HepG2 (cell line): Measurements from ENCODE around the gene NOTO. TPM values are rescaled to one million over a fixed set of nuclear protein-coding genes. Genes with fewer than 3 reads are reported as not detected.

Experiments
- E2F2 ChIP-seq: sonication (generic); formaldehyde crosslinking; IDR thresholded peaks from 2 replicates; pipeline ENCODE4 v1.4.0; 2020; ENCODE audit warnings: missing genetic modification reagents, borderline replicate concordance
- HMGXB4 ChIP-seq, 2 experiments: sonication (generic) in 1 of 2; formaldehyde crosslinking in 1 of 2; IDR thresholded peaks; 2 replicates each; pipeline versions ENCODE4 v1.4.0 to v1.6.1; 2018 to 2020; ENCODE audit warnings: missing genetic modification reagents in 2 of 2, borderline replicate concordance in 1 of 2, low read depth in 1 of 2, mild to moderate bottlenecking in 1 of 2, missing biosample characterization in 1 of 2
- MYC ChIP-seq: sonication (generic); formaldehyde crosslinking; IDR thresholded peaks from 2 replicates; pipeline ENCODE4 v1.9.0; 2021; ENCODE audit warnings: missing genetic modification reagents, borderline replicate concordance
- POGK ChIP-seq: sonication (generic); formaldehyde crosslinking; conservative IDR thresholded peaks from 2 replicates; pipeline ENCODE4 v1.8.0; 2022; ENCODE audit warnings: mild to moderate bottlenecking, moderate library complexity, missing genetic modification reagents
- SOX6 ChIP-seq, 2 experiments: fragments of 450-650 bp in 1 of 2; sonication (generic) in 1 of 2; formaldehyde crosslinking in 1 of 2; IDR thresholded peaks; 2 replicates each; pipeline versions ENCODE4 v1.4.0 to v1.6.1; 2017 to 2020; ENCODE audit warnings: antibody characterized with exemption in 1 of 2, mild to moderate bottlenecking in 1 of 2, missing genetic modification reagents in 1 of 2
- THAP9 ChIP-seq: sonication (generic); formaldehyde crosslinking; IDR thresholded peaks from 2 replicates; pipeline ENCODE4; 2020; ENCODE audit warnings: missing genetic modification reagents, mild to moderate bottlenecking, borderline replicate concordance
- TRAFD1 ChIP-seq: sonication (generic); formaldehyde crosslinking; IDR thresholded peaks from 2 replicates; pipeline ENCODE4 v1.5.1; 2020; ENCODE audit warnings: missing genetic modification reagents, mild to moderate bottlenecking, borderline replicate concordance
- ZFP91 ChIP-seq: sonication (generic); formaldehyde crosslinking; IDR thresholded peaks from 2 replicates; pipeline ENCODE4 v1.9.0; 2022; ENCODE audit warnings: missing genetic modification reagents, mild to moderate bottlenecking, borderline replicate concordance
- ZNF713 ChIP-seq: sonication (generic); formaldehyde crosslinking; IDR thresholded peaks from 2 replicates; pipeline ENCODE4 v1.4.0; 2020; ENCODE audit warnings: mild to moderate bottlenecking, missing genetic modification reagents
- polyA plus RNA-seq, 8 experiments: library from polyadenylated mRNA; depleted of rRNA in 3 of 8; stranded (reverse) in 7 of 8; unstranded in 1 of 8; fragments of >200 nt; fragmentation: Illumina TruSeq in 4 of 8; extraction: Trizol in 4 of 8; gene quantifications; 2 replicates each; pipeline versions ENCODE4 v1.2.1 to v1.2.3, GENCODE V29; 2011 to 2016; ENCODE audit warnings: low read depth in 4 of 8, missing spikeins in 1 of 8, mixed read lengths in 1 of 8; ENCODE audit not compliant: insufficient read depth in 1 of 8
- total RNA-seq, 5 experiments: library from RNA; depleted of rRNA; stranded (reverse); fragments of >200 nt; fragmentation: Illumina TruSeq; extraction: Trizol; gene quantifications; 2 replicates each; pipeline ENCODE4 v1.2.3, GENCODE V29; 2016; ENCODE audit warnings: low read depth in 1 of 5

NOTO gene
- total and polyA plus RNA-seq, 2 of the 13 experiments (the other 11 are each of a cell fraction or from before 2014, with no cell fraction given): not detected

- TF ChIP-seq THAP9 (CRISPR knock-in tag): peak; percentile 52; the same call in 1 of the 2 replicates
- peak; percentile 88 for TF ChIP-seq ZFP91
- no peak for TF ChIP-seq SOX6 (IDR thresholded peaks at IDR 0.05)
- TF ChIP-seq SOX6 (CRISPR knock-in tag; IDR thresholded peaks at IDR 0.05): peak; percentile 38; the same call in 1 of the 2 replicates
- TF ChIP-seq POGK (CRISPR knock-in tag): 0 out of 2 replicates have a peak, but pooled peaks have one; percentile 52
- TF ChIP-seq HMGXB4 (CRISPR knock-in tag; IDR thresholded peaks at IDR 0.05; ENCODE audit: borderline replicate concordance in 1 of 2, low read depth in 1 of 2): peak; percentile 78 to 86
- TF ChIP-seq TRAFD1 (CRISPR knock-in tag): peak; percentile 93
- no peak for TF ChIP-seq ZNF713 (CRISPR knock-in tag)
- TF ChIP-seq MYC (CRISPR knock-in tag): no peak; the same call in 1 of the 2 replicates
- no peak for TF ChIP-seq E2F2 (CRISPR knock-in tag)
Observed at GRCh38 chr2:73156539-73157124, 45.7 kb upstream of the NOTO start (continued).
